LNCaP clone FGC (cell line): ENCODE data around the gene ANK3.

Source experiments
- DNase-seq: peaks from one replicate; pipeline ENCODE4 v3.0.0-alpha.2; 2011; ENCODE audit warnings: low read depth
- H3K4me3 ChIP-seq: 2 replicates; pipeline ENCODE4 v1.5.1; 2011; ENCODE audit warnings: mild to moderate bottlenecking, low read depth, low read length, control low read depth
- CTCF ChIP-seq: IDR thresholded peaks from 2 replicates; pipeline ENCODE4 v1.5.1; 2012; ENCODE audit warnings: mild to moderate bottlenecking; ENCODE audit not compliant: control insufficient read depth, insufficient read depth; ENCODE audit errors: extremely low read depth

Gene ANK3

GRCh38 chr10:60252688-60253087, 137.0 kb downstream of the ANK3 start:
- no peak for DNase-seq
- H3K4me3 ChIP-seq, result no peak overlapping the region
- no peak for TF ChIP-seq CTCF

- no peak for DNase-seq
- no peak for TF ChIP-seq CTCF
- no peak overlapping the region for H3K4me3 ChIP-seq
Observed at GRCh38 chr10:60246382-60246781, 143.3 kb downstream of the ANK3 start.

- no peak overlapping the region for H3K4me3 ChIP-seq
- TF ChIP-seq CTCF, result no peak
- DNase-seq, result no peak
Observed at GRCh38 chr10:60239228-60239627, 150.4 kb downstream of the ANK3 start.

- no peak overlapping the region for H3K4me3 ChIP-seq
- no peak for DNase-seq
- no peak for TF ChIP-seq CTCF
Observed at GRCh38 chr10:60238759-60239100, 150.9 kb downstream of the ANK3 start.

- DNase-seq, result peak; percentile 36
- peak; percentile 53 for TF ChIP-seq CTCF
- no peak overlapping the region for H3K4me3 ChIP-seq
Observed at GRCh38 chr10:60237977-60238758, 151.5 kb downstream of the ANK3 start.

- no peak overlapping the region for H3K4me3 ChIP-seq
- no peak for TF ChIP-seq CTCF
- no peak for DNase-seq
Observed at GRCh38 chr10:60236869-60237524, 152.7 kb downstream of the ANK3 start.
